Measurements from ENCODE around the gene HTT-AS.

The HTT-AS gene

DNA sequence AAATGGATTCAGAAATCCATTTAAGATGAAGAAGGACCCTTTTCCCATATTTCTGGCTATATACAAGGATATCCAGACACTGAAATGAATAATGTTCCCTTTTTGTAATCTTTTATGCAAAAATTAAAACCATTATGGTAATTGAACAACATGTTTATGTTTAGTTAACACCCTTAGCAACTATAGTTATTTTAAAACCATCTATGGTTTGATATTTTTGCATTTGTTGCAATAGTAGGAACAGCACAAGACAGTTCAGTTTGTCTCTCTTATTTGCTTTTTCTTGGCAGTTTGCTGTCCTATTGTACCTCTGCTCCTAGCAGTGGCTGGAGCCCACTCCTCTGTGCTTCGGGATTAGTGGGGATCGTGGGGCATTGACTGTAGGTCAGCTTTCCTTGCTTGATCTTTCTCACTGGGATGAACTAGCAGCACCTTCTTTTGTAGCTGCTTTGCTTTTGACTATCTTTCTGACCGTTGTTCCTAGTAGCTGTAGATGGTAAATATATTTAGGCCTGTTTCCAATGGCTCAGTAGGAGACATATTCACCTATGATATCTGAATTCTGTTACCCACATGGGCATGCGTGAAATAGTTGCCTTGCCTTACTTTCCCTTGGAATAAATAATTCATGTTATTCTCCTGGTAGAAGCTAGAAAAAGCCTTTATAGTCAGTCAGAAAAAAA lies 12.9 kb upstream of the HTT-AS start:
- no peak for DNase-seq

GRCh38 chr4:3085948-3086670 lies 11.8 kb upstream of the HTT-AS start:
- DNase-seq, result no peak

DNA sequence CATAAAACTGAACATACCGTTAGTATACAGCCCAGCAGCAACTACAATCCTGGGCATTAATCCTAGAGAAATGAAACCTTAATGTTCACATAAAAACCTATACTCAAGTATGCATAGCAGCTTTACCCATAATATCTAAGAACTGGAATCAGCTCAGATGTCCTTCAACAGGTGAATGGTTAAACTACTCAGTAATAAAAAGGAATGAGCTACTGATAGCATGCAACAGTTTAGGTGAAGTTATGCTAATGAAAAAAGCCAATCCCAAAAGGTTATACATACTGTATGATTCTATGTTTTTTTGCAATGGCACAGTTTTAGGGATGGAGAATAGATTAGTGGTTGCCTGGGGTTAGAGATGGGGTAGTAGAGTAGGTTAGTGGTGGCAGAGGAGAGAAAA lies 9.4 kb upstream of the HTT-AS start:
- DNase-seq, result no peak

GRCh38 chr4:3082925-3083515 lies 8.7 kb upstream of the HTT-AS start:
- DNase-seq, result no peak

- DNase-seq, result no peak
Measured at GRCh38 chr4:3079694-3080123, 5.4 kb upstream of the HTT-AS start.

DNA sequence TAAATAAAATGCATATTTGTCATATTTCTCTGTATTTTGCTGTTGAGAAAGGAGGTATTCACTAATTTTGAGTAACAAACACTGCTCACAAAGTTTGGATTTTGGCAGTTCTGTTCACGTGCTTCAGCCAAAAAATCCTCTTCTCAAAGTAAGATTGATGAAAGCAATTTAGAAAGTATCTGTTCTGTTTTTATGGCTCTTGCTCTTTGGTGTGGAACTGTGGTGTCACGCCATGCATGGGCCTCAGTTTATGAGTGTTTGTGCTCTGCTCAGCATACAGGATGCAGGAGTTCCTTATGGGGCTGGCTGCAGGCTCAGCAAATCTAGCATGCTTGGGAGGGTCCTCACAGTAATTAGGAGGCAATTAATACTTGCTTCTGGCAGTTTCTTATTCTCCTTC lies 3.5 kb upstream of the HTT-AS start:
- no peak for DNase-seq

GRCh38 chr4:3075652-3075981 lies 1.3 kb upstream of the HTT-AS start:
- no peak for DNase-seq

GRCh38 chr4:3074846-3075651 lies 711 bp upstream of the HTT-AS start:
- peak; percentile 44 for DNase-seq

GRCh38 chr4:3073158-3074077 lies 920 bp downstream of the HTT-AS start:
- DNase-seq, result no peak

- no peak for DNase-seq
Measured at GRCh38 chr4:3071811-3072210, 2.5 kb downstream of the HTT-AS start.

GRCh38 chr4:3070709-3071500 lies 3.4 kb downstream of the HTT-AS start:
- DNase-seq, result no peak

- DNase-seq, result no peak
Measured at GRCh38 chr4:3069661-3070199, 4.6 kb downstream of the HTT-AS start.

DNA sequence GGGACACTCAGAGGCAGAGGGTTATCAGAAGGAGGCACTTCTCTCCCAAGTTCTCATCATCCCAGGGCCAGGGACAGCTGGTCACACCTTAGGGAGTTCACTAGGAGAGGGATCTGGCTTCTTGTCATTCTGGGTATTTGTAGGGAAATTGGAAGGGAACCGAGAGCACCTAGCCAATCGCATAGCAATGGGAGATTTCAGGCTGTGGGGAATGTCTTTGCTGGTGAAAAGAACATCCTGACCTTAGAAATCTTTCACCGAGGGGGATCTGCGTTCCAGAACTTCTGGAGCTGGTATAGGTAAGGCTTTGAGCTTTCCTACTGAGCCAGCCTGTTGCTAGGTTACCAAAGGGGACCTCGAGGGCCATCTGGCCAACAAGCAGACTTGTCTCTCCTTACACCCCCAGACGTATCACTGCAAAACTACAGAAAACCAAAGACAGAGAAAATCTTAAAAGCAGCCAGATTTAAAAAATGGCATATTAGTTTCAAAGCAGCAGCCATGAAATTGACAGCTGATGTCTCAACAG lies 6.8 kb downstream of the HTT-AS start:
- DNase-seq, result no peak

- DNase-seq, result no peak
Measured at GRCh38 chr4:3066836-3067400, 7.4 kb downstream of the HTT-AS start.

- no peak for DNase-seq
Measured at GRCh38 chr4:3065551-3065950, 8.8 kb downstream of the HTT-AS start.

DNA sequence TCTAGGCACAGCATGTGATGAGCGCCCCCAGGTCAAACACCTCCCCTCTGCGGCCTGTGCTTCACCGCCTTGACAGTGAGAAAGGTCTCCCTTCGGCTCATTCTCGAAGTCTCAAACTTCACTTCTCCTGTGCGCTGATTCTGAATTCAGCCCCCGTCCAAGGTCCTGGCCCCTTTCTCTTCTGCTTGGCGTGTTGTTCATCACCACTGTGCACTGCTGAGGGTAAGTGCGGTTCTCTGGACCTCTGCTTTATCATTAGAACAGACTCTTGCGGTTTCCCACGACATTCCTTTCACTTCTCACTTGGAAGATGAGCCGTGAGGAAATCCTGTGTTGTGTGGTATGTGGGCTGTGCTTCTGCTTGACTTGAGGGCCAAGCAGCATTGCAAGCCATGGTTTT lies 11.9 kb downstream of the HTT-AS start:
- DNase-seq, result no peak

- DNase-seq, result no peak
Measured at GRCh38 chr4:3060946-3061345, 13.4 kb downstream of the HTT-AS start.

DNA sequence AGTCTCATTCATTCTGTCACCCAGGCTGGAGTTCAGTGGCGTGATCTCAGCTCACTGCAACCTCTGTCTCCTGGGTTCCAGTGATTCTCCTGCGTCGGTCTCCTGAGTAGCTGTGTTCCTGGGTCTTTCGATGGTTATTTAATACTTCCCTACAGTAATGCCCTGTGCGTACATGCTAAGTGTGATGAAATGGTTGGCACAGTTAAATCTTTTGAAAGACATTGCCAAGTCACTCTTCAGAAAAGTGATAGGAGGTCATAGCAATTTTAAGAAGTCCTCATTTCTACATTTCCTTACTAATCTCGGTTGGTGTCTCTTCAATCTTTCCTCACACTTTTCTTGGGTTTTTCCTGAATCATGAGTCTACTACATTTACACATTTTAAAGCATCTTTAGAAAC lies 14.4 kb downstream of the HTT-AS start:
- DNase-seq, result no peak

DNA sequence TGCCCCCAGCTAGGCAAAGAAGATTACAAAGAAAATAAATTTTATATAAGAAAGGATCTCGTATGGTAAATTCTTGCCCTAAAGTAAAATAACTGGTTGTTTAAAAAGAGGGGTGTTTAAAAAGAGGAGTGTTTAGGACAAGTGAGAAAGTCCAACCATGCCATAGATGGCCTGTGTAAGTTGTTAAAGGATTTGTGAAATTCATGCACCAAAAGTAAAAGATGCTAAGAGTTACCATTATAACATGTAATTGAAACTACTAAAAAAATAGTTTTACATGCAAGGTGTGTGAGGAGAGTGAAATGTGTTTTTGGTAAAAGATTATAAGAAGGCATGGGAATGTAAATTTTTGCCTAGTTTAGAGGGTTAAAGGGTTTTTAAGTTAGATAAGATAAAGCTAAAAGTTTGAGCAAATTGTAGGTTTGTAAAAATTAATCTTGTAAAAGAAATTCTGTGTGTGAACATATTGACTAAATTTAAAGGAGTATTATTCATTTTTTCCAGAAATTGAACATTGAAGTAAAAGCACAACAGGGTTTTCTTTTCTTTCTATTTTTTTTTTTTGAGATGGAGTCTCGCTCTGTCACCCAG lies 20.1 kb downstream of the HTT-AS start:
- no peak for DNase-seq
